ENCODE results near the gene CCM2L.

CCM2L gene

GRCh38 chr20:31974951-31975487 is 35.2 kb upstream of the CCM2L start:
- peaks cover 29% of the 10 kb centered on the region for H3K79me2 ChIP-seq
- no peak overlapping the region for H3K9ac ChIP-seq
- no peaks in the 10 kb centered on the region for H3K27me3 ChIP-seq (ENCODE audit: control insufficient read depth, insufficient read depth, low read length)
- TF ChIP-seq CTCF (IDR thresholded peaks at IDR 0.05): no peak
- H3K4me3 ChIP-seq (ENCODE audit: low read depth, low read length): no peak overlapping the region
- no peak overlapping the region for H2AFZ ChIP-seq
- peaks cover 9% of the 10 kb centered on the region for H3K4me1 ChIP-seq
- no peak overlapping the region for H3K4me2 ChIP-seq (ENCODE audit: low read length)
- H3K27ac ChIP-seq: no peak overlapping the region
- no peaks in the 10 kb centered on the region for H3K36me3 ChIP-seq (ENCODE audit: control insufficient read depth, insufficient read depth, low read length)
- H3K9me3 ChIP-seq (ENCODE audit: control insufficient read depth, low read length): no peaks in the 10 kb centered on the region

- no peak overlapping the region for H3K4me3 ChIP-seq (ENCODE audit: low read depth, low read length)
- no peak overlapping the region for H3K9ac ChIP-seq
- no peak for TF ChIP-seq CTCF (IDR thresholded peaks at IDR 0.05)
- H3K79me2 ChIP-seq: peaks cover 36% of the 10 kb centered on the region
- H3K36me3 ChIP-seq (ENCODE audit: control insufficient read depth, insufficient read depth, low read length): no peaks in the 10 kb centered on the region
- no peak overlapping the region for H3K27ac ChIP-seq
- H2AFZ ChIP-seq: no peak overlapping the region
- no peaks in the 10 kb centered on the region for H3K9me3 ChIP-seq (ENCODE audit: control insufficient read depth, low read length)
- no peak overlapping the region for H3K4me2 ChIP-seq (ENCODE audit: low read length)
- no peaks in the 10 kb centered on the region for H3K27me3 ChIP-seq (ENCODE audit: control insufficient read depth, insufficient read depth, low read length)
- peaks cover 5% of the 10 kb centered on the region for H3K4me1 ChIP-seq
Observed at GRCh38 chr20:31975874-31976273, 34.4 kb upstream of the CCM2L start.

DNA sequence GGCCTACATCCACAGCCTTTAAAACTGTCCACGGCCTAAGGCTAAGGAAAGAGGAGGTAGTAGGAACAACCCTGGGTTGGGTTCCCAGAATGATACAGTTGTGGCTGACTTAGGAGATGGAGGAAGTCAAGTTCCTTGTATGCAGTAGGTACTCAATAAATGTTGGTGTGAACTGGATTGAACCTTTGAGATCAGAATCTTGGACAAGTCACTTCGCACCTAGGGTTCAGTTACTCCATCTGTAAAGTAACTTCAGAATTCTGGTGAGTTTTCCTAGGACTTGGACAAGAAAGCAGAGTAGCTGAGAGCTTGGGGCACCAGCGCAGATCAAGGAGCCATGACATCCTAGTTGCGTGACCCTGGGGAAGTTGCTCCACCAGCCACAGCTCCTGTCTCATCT is 33.2 kb upstream of the CCM2L start:
- no peak overlapping the region for H3K9ac ChIP-seq
- no peaks in the 10 kb centered on the region for H3K27me3 ChIP-seq (ENCODE audit: control insufficient read depth, insufficient read depth, low read length)
- no peak overlapping the region for H3K4me3 ChIP-seq (ENCODE audit: low read depth, low read length)
- H3K9me3 ChIP-seq (ENCODE audit: control insufficient read depth, low read length): no peaks in the 10 kb centered on the region
- H2AFZ ChIP-seq: no peak overlapping the region
- H3K36me3 ChIP-seq (ENCODE audit: control insufficient read depth, insufficient read depth, low read length): no peaks in the 10 kb centered on the region
- H3K4me1 ChIP-seq: no peaks in the 10 kb centered on the region
- H3K4me2 ChIP-seq (ENCODE audit: low read length): no peak overlapping the region
- H3K27ac ChIP-seq: no peak overlapping the region
- no peak for TF ChIP-seq CTCF (IDR thresholded peaks at IDR 0.05)
- peaks cover 37% of the 10 kb centered on the region for H3K79me2 ChIP-seq

- no peak overlapping the region for H3K4me2 ChIP-seq (ENCODE audit: low read length)
- H3K27me3 ChIP-seq (ENCODE audit: control insufficient read depth, insufficient read depth, low read length): no peaks in the 10 kb centered on the region
- no peaks in the 10 kb centered on the region for H3K36me3 ChIP-seq (ENCODE audit: control insufficient read depth, insufficient read depth, low read length)
- no peak overlapping the region for H3K27ac ChIP-seq
- no peak for TF ChIP-seq CTCF (IDR thresholded peaks at IDR 0.05)
- H3K4me3 ChIP-seq (ENCODE audit: low read depth, low read length): no peak overlapping the region
- no peaks in the 10 kb centered on the region for H3K4me1 ChIP-seq
- no peak overlapping the region for H3K9ac ChIP-seq
- H3K9me3 ChIP-seq (ENCODE audit: control insufficient read depth, low read length): no peaks in the 10 kb centered on the region
- H3K79me2 ChIP-seq: peaks cover 40% of the 10 kb centered on the region
- H2AFZ ChIP-seq: no peak overlapping the region
Observed at GRCh38 chr20:31979713-31980426, 30.4 kb upstream of the CCM2L start.

GRCh38 chr20:31981784-31982183 is 28.5 kb upstream of the CCM2L start:
- H2AFZ ChIP-seq: no peak overlapping the region
- H3K4me3 ChIP-seq (ENCODE audit: low read depth, low read length): no peak overlapping the region
- no peaks in the 10 kb centered on the region for H3K4me1 ChIP-seq
- no peaks in the 10 kb centered on the region for H3K27me3 ChIP-seq (ENCODE audit: control insufficient read depth, insufficient read depth, low read length)
- H3K9ac ChIP-seq: no peak overlapping the region
- H3K27ac ChIP-seq: no peak overlapping the region
- no peak for TF ChIP-seq CTCF (IDR thresholded peaks at IDR 0.05)
- no peaks in the 10 kb centered on the region for H3K9me3 ChIP-seq (ENCODE audit: control insufficient read depth, low read length)
- no peak overlapping the region for H3K4me2 ChIP-seq (ENCODE audit: low read length)
- H3K36me3 ChIP-seq (ENCODE audit: control insufficient read depth, insufficient read depth, low read length): no peaks in the 10 kb centered on the region
- peaks cover 42% of the 10 kb centered on the region for H3K79me2 ChIP-seq

Data from parathyroid adenoma (tissue), 2 donors.